ENCODE results near the gene ZNF473. TPM values are rescaled to one million over a fixed set of nuclear protein-coding genes. Genes with fewer than 3 reads are reported as not detected.

The ZNF473 gene
- total and polyA plus RNA-seq, 2 of the 13 experiments (the other 11 are each of a cell fraction or from before 2014, with no cell fraction given): 5.8 to 11.9 TPM

- no peak for TF ChIP-seq ZSCAN21 (CRISPR knock-in tag; IDR thresholded peaks at IDR 0.05; ENCODE audit: borderline replicate concordance)
- TF ChIP-seq KMT2B (CRISPR knock-in tag; IDR thresholded peaks at IDR 0.05): peak; percentile 69; the same call in 1 of the 2 replicates
- peak; percentile 75; the same call in 1 of the 2 replicates for TF ChIP-seq FOXK2 (IDR thresholded peaks at IDR 0.05)
- no peak for TF ChIP-seq NR2F6 (IDR thresholded peaks at IDR 0.05)
- peak; percentile 17; the same call in 1 of the 2 replicates for TF ChIP-seq NR2F6 (CRISPR knock-in tag; IDR thresholded peaks at IDR 0.05)
- peak; percentile 15 for TF ChIP-seq ZSCAN25 (CRISPR knock-in tag; IDR thresholded peaks at IDR 0.05)
- TF ChIP-seq ZBTB20 (CRISPR knock-in tag; IDR thresholded peaks at IDR 0.05; ENCODE audit: borderline replicate concordance, low read depth): peak; percentile 45; the same call in 1 of the 2 replicates
- 0 out of 2 replicates have a peak, but pooled peaks have one; percentile 48 for TF ChIP-seq ZFP1 (CRISPR knock-in tag; IDR thresholded peaks at IDR 0.05)
- TF ChIP-seq MTA1 (CRISPR knock-in tag; IDR thresholded peaks at IDR 0.05; ENCODE audit: borderline replicate concordance): peak; percentile 61; the same call in 1 of the 2 replicates
- TF ChIP-seq ZNF432 (CRISPR knock-in tag; IDR thresholded peaks at IDR 0.05; ENCODE audit: borderline replicate concordance): no peak
- TF ChIP-seq ZNF101 (CRISPR knock-in tag; IDR thresholded peaks at IDR 0.05; ENCODE audit: borderline replicate concordance, low read depth): no peak
- peak; percentile 47; the same call in 1 of the 2 replicates for TF ChIP-seq ZNF768 (CRISPR knock-in tag; IDR thresholded peaks at IDR 0.05)
- TF ChIP-seq AFF4 (CRISPR knock-in tag; IDR thresholded peaks at IDR 0.05): no peak
- peak; percentile 72; the same call in 1 of the 2 replicates for TF ChIP-seq RXRA (CRISPR knock-in tag; IDR thresholded peaks at IDR 0.05)
- peak; percentile 37; the same call in 1 of the 2 replicates for TF ChIP-seq POGZ (CRISPR knock-in tag; IDR thresholded peaks at IDR 0.05)
- peak; percentile 45; the same call in 1 of the 2 replicates for TF ChIP-seq ETV5 (CRISPR knock-in tag; IDR thresholded peaks at IDR 0.05; ENCODE audit: borderline replicate concordance)
- TF ChIP-seq ZKSCAN5 (CRISPR knock-in tag; IDR thresholded peaks at IDR 0.05): peak; percentile 61; the same call in 1 of the 2 replicates
- TF ChIP-seq CERS6 (CRISPR knock-in tag; IDR thresholded peaks at IDR 0.05): no peak
- TF ChIP-seq ZFP36L2 (CRISPR knock-in tag; IDR thresholded peaks at IDR 0.05): no peak
- TF ChIP-seq ZNF383 (CRISPR knock-in tag; IDR thresholded peaks at IDR 0.05; ENCODE audit: borderline replicate concordance): no peak
- no peak for TF ChIP-seq ZNF331 (CRISPR knock-in tag; IDR thresholded peaks at IDR 0.05)
- no peak for TF ChIP-seq KDM5A (IDR thresholded peaks at IDR 0.05; ENCODE audit: borderline replicate concordance, low read length)
- TF ChIP-seq PHF5A (CRISPR knock-in tag; IDR thresholded peaks at IDR 0.05; ENCODE audit: low read depth, unreplicated experiment): peak; percentile 50
- TF ChIP-seq ZNF570 (CRISPR knock-in tag; IDR thresholded peaks at IDR 0.05; ENCODE audit: borderline replicate concordance): no peak
- no peak; the same call in 1 of the 2 replicates for TF ChIP-seq TFDP2 (CRISPR knock-in tag; IDR thresholded peaks at IDR 0.05)
- TF ChIP-seq HCFC1 (IDR thresholded peaks at IDR 0.05; ENCODE audit: low read depth, low read length): peak; percentile 86
These were observed 597 bp upstream of the ZNF473 start, which contains the start of gene VRK3 (continued) for GRCh38 chr19:50025022-50025793.
